Measurements from ENCODE around the gene AFF3.

AFF3 gene

GRCh38 chr2:99836690-99837605 lies 305.4 kb downstream of the AFF3 start:
- POLR2A ChIA-PET = no interaction called here

DNA sequence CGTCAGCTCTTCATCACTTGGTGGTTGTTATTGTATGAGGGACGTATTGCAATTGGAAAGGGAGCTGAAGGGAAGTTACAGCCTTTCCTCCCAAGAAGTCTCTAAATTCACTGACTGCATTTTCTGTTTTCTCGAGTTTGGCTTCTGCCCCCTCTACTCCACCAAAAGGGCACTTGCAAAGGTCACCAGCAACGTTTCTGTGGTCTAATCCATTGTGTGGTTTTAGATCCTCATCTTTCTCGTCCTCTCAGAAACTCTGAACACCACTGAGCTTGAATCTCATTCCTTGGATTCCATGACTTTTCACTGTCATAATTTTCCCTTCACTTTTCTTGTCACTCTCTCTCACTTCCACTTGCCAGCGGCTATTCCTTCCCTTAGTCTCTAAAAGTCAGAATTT lies 308.0 kb downstream of the AFF3 start:
- CTCF ChIA-PET = interaction anchor here (0.6 kb wide), 1 partner anchor 139 kb away, joined by 3 read pairs; no protein-coding TSS in a partner anchor
- no peak for DNase-seq (ENCODE audit: extremely low spot score)
- POLR2A ChIA-PET = interaction anchor here (0.6 kb wide), 1 partner anchor 162 kb away, joined by 3 read pairs; no protein-coding TSS in a partner anchor
- TF ChIP-seq ELF4 (IDR thresholded peaks at IDR 0.05) (no peak), SUZ12 (IDR thresholded peaks at IDR 0.05) (no peak), SP1 (IDR thresholded peaks at IDR 0.05) (no peak), ZNF384 (IDR thresholded peaks at IDR 0.05) (no peak)

More at GRCh38 chr2:99836690-99837605, 305.4 kb downstream of the AFF3 start:
- CTCF ChIA-PET = interaction anchor here (0.5 kb wide), 1 partner anchor 22 kb away, joined by 3 read pairs; no protein-coding TSS in a partner anchor
- DNase-seq (ENCODE audit: extremely low spot score) = no peak
- TF ChIP-seq TARDBP (IDR thresholded peaks at IDR 0.05) (no peak), BHLHE40 (IDR thresholded peaks at IDR 0.05; ENCODE audit: borderline replicate concordance) (no peak), CTBP1 (IDR thresholded peaks at IDR 0.05; ENCODE audit: borderline replicate concordance) (no peak), NFRKB (IDR thresholded peaks at IDR 0.05) (no peak), SUZ12 (IDR thresholded peaks at IDR 0.05) (no peak), FOXA1 (IDR thresholded peaks at IDR 0.05) (no peak)

GRCh38 chr2:99833586-99834201 lies 308.7 kb downstream of the AFF3 start:
- CTCF ChIA-PET = interaction anchor here (0.6 kb wide), 1 partner anchor 140 kb away, joined by 3 read pairs; no protein-coding TSS in a partner anchor
- no peak for DNase-seq (ENCODE audit: extremely low spot score)
- POLR2A ChIA-PET = no interaction called here

GRCh38 chr2:99832926-99833325 lies 309.5 kb downstream of the AFF3 start:
- no peak for DNase-seq (ENCODE audit: extremely low spot score)
- CTCF ChIA-PET = no interaction called here
- TF ChIP-seq ARNT (IDR thresholded peaks at IDR 0.05) (no peak), FOXM1 (IDR thresholded peaks at IDR 0.05; ENCODE audit: borderline replicate concordance) (no peak), FOXK2 (IDR thresholded peaks at IDR 0.05) (no peak), CTBP1 (IDR thresholded peaks at IDR 0.05; ENCODE audit: borderline replicate concordance) (no peak), BHLHE40 (IDR thresholded peaks at IDR 0.05; ENCODE audit: borderline replicate concordance) (no peak), LEF1 (IDR thresholded peaks at IDR 0.05; ENCODE audit: borderline replicate concordance) (no peak), FOXA1 (IDR thresholded peaks at IDR 0.05) (no peak), HDGF (IDR thresholded peaks at IDR 0.05; ENCODE audit: borderline replicate concordance) (no peak), TARDBP (IDR thresholded peaks at IDR 0.05) (no peak), SUZ12 (IDR thresholded peaks at IDR 0.05) (no peak), SP1 (IDR thresholded peaks at IDR 0.05) (no peak), NFRKB (IDR thresholded peaks at IDR 0.05) (no peak)
- POLR2A ChIA-PET = no interaction called here

More at GRCh38 chr2:99833586-99834201, 308.7 kb downstream of the AFF3 start:
- no peak for TF ChIP-seq SUZ12 (IDR thresholded peaks at IDR 0.05)
- TF ChIP-seq NFRKB (IDR thresholded peaks at IDR 0.05) = no peak
- no peak for TF ChIP-seq SP1 (IDR thresholded peaks at IDR 0.05)
- TF ChIP-seq L3MBTL2 (conservative IDR thresholded peaks at IDR 0.05) = no peak
- no peak for TF ChIP-seq LEF1 (IDR thresholded peaks at IDR 0.05; ENCODE audit: borderline replicate concordance)
- TF ChIP-seq ARNT (IDR thresholded peaks at IDR 0.05) = no peak
- TF ChIP-seq CTBP1 (IDR thresholded peaks at IDR 0.05; ENCODE audit: borderline replicate concordance) = no peak
- no peak for TF ChIP-seq FOXA1 (IDR thresholded peaks at IDR 0.05)
- no peak for TF ChIP-seq PKNOX1 (IDR thresholded peaks at IDR 0.05)
- no peak for TF ChIP-seq HDGF (IDR thresholded peaks at IDR 0.05; ENCODE audit: borderline replicate concordance)
- no peak for TF ChIP-seq ELF4 (IDR thresholded peaks at IDR 0.05)
- TF ChIP-seq TARDBP (IDR thresholded peaks at IDR 0.05) = no peak
- no peak for TF ChIP-seq FOXM1 (IDR thresholded peaks at IDR 0.05; ENCODE audit: borderline replicate concordance)
- TF ChIP-seq FOXK2 (IDR thresholded peaks at IDR 0.05) = no peak
- no peak for TF ChIP-seq ZNF384 (IDR thresholded peaks at IDR 0.05)
- TF ChIP-seq BHLHE40 (IDR thresholded peaks at IDR 0.05; ENCODE audit: borderline replicate concordance) = no peak

- CTCF ChIA-PET = no interaction called here
- TF ChIP-seq LEF1 (IDR thresholded peaks at IDR 0.05; ENCODE audit: borderline replicate concordance) = no peak
- no peak for TF ChIP-seq SP1 (IDR thresholded peaks at IDR 0.05)
- TF ChIP-seq FOXK2 (IDR thresholded peaks at IDR 0.05) = no peak
- no peak for TF ChIP-seq SUZ12 (IDR thresholded peaks at IDR 0.05)
- TF ChIP-seq L3MBTL2 (conservative IDR thresholded peaks at IDR 0.05) = no peak
- TF ChIP-seq PKNOX1 (IDR thresholded peaks at IDR 0.05) = no peak
- no peak for TF ChIP-seq ZNF384 (IDR thresholded peaks at IDR 0.05)
- TF ChIP-seq FOXA1 (IDR thresholded peaks at IDR 0.05) = no peak
- TF ChIP-seq FOXM1 (IDR thresholded peaks at IDR 0.05; ENCODE audit: borderline replicate concordance) = no peak
- no peak for TF ChIP-seq TARDBP (IDR thresholded peaks at IDR 0.05)
- POLR2A ChIA-PET = no interaction called here
- DNase-seq (ENCODE audit: extremely low spot score) = no peak
Measured at GRCh38 chr2:99831772-99832171, 310.6 kb downstream of the AFF3 start.

GRCh38 chr2:99827296-99827999 lies 314.9 kb downstream of the AFF3 start:
- DNase-seq (ENCODE audit: extremely low spot score) = no peak
- TF ChIP-seq FOXK2 (IDR thresholded peaks at IDR 0.05) = no peak
- TF ChIP-seq L3MBTL2 (conservative IDR thresholded peaks at IDR 0.05) = no peak
- TF ChIP-seq SP1 (IDR thresholded peaks at IDR 0.05) = no peak
- TF ChIP-seq FOXM1 (IDR thresholded peaks at IDR 0.05; ENCODE audit: borderline replicate concordance) = no peak
- no peak for TF ChIP-seq SUZ12 (IDR thresholded peaks at IDR 0.05)
- no peak for TF ChIP-seq NFRKB (IDR thresholded peaks at IDR 0.05)
- TF ChIP-seq LEF1 (IDR thresholded peaks at IDR 0.05; ENCODE audit: borderline replicate concordance) = no peak
- TF ChIP-seq ARNT (IDR thresholded peaks at IDR 0.05) = no peak
- TF ChIP-seq ZNF384 (IDR thresholded peaks at IDR 0.05) = no peak
- POLR2A ChIA-PET = no interaction called here
- CTCF ChIA-PET = no interaction called here

All from HEK293T (cell line).